ENCODE data around the gene PTPRE.

Gene PTPRE

GRCh38 chr10:128116187-128116586 lies 209.3 kb downstream of the PTPRE start:
- H3K36me3 ChIP-seq, result peaks cover 98% of the 10 kb centered on the region
- H3K27ac ChIP-seq, result no peak overlapping the region
- no peak for TF ChIP-seq CTCF (IDR thresholded peaks at IDR 0.05; ENCODE audit: low read depth, low read length)

GRCh38 chr10:128116851-128117615 lies 210.1 kb downstream of the PTPRE start:
- H3K36me3 ChIP-seq, result peaks cover 95% of the 10 kb centered on the region
- H3K27me3 ChIP-seq (ENCODE audit: insufficient read depth, low read depth, severe bottlenecking), result no peaks in the 10 kb centered on the region
- no peak overlapping the region for H3K27ac ChIP-seq
- peak; percentile 50; the same call in 1 of the 2 replicates for TF ChIP-seq CTCF (IDR thresholded peaks at IDR 0.05; ENCODE audit: low read depth, low read length)
- no peaks in the 10 kb centered on the region for H3K9me3 ChIP-seq (ENCODE audit: severe bottlenecking)
- no peak for DNase-seq
- no peak overlapping the region for H3K4me3 ChIP-seq (ENCODE audit: low read depth, low read length)

More at GRCh38 chr10:128116187-128116586, 209.3 kb downstream of the PTPRE start:
- H3K4me3 ChIP-seq (ENCODE audit: low read depth, low read length), result no peak overlapping the region
- DNase-seq, result no peak
- no peaks in the 10 kb centered on the region for H3K9me3 ChIP-seq (ENCODE audit: severe bottlenecking)
- H3K27me3 ChIP-seq (ENCODE audit: insufficient read depth, low read depth, severe bottlenecking), result no peaks in the 10 kb centered on the region

GRCh38 chr10:128121750-128122412 lies 215.0 kb downstream of the PTPRE start:
- Histone ChIP-seq H3K36me3 (peaks cover 89% of the 10 kb centered on the region), H3K4me3 (ENCODE audit: low read depth, low read length) (no peak overlapping the region)

GRCh38 chr10:128122931-128123330 lies 216.0 kb downstream of the PTPRE start:
- no peak for DNase-seq
- H3K27me3 ChIP-seq (ENCODE audit: insufficient read depth, low read depth, severe bottlenecking), result no peaks in the 10 kb centered on the region
- no peaks in the 10 kb centered on the region for H3K9me3 ChIP-seq (ENCODE audit: severe bottlenecking)
- no peak overlapping the region for H3K4me3 ChIP-seq (ENCODE audit: low read depth, low read length)
- peaks cover 78% of the 10 kb centered on the region for H3K36me3 ChIP-seq
- TF ChIP-seq CTCF (IDR thresholded peaks at IDR 0.05; ENCODE audit: low read depth, low read length), result no peak
- H3K27ac ChIP-seq, result no peak overlapping the region

More at GRCh38 chr10:128121750-128122412, 215.0 kb downstream of the PTPRE start:
- TF ChIP-seq CTCF (IDR thresholded peaks at IDR 0.05; ENCODE audit: low read depth, low read length), result no peak
- peak; percentile 14 for DNase-seq
- Histone ChIP-seq H3K9me3 (ENCODE audit: severe bottlenecking) (no peaks in the 10 kb centered on the region), H3K27me3 (ENCODE audit: insufficient read depth, low read depth, severe bottlenecking) (no peaks in the 10 kb centered on the region), H3K27ac (no peak overlapping the region)

GRCh38 chr10:128123846-128124245 lies 216.9 kb downstream of the PTPRE start:
- Histone ChIP-seq H3K4me3 (ENCODE audit: low read depth, low read length) (peak overlapping the region; percentile 97; the same call in 1 of the 2 replicates), H3K27ac (no peak overlapping the region; the same call in 1 of the 2 replicates), H3K9me3 (ENCODE audit: severe bottlenecking) (no peaks in the 10 kb centered on the region), H3K27me3 (ENCODE audit: insufficient read depth, low read depth, severe bottlenecking) (no peaks in the 10 kb centered on the region), H3K36me3 (peaks cover 69% of the 10 kb centered on the region)
- no peak for DNase-seq
- no peak for TF ChIP-seq CTCF (IDR thresholded peaks at IDR 0.05; ENCODE audit: low read depth, low read length)
